GM23248 (cell line): ENCODE data around the gene CNN3. TPM values are rescaled to one million over a fixed set of nuclear protein-coding genes. Genes with fewer than 3 reads are reported as not detected.

Source experiments
- DNase-seq: peaks from one replicate; pipeline ENCODE4 v3.0.0-alpha.2; 2015
- H2AFZ ChIP-seq: fragments of 200-600 bp; sonication (generic); 2 replicates; pipeline ENCODE4 v1.6.1; 2016; ENCODE audit warnings: antibody characterized with exemption
- H3F3A ChIP-seq: fragments of 200-600 bp; sonication (generic); 2 replicates; pipeline ENCODE4 v1.6.1; 2016; ENCODE audit warnings: mild to moderate bottlenecking, antibody characterized with exemption, mixed run types; ENCODE audit not compliant: insufficient read depth
- H3K27ac ChIP-seq: fragments of 200-600 bp; sonication (generic); 2 replicates; pipeline ENCODE4 v1.5.1; 2016; ENCODE audit warnings: mild to moderate bottlenecking
- H3K27me3 ChIP-seq: fragments of 200-600 bp; sonication (generic); replicated peaks from 2 replicates; pipeline ENCODE4 v1.6.1; 2016; ENCODE audit warnings: mild to moderate bottlenecking; ENCODE audit not compliant: insufficient read depth
- H3K36me3 ChIP-seq: fragments of 200-600 bp; sonication (generic); 2 replicates; pipeline ENCODE4 v1.6.1; 2016; ENCODE audit warnings: low read depth, mild to moderate bottlenecking
- H3K4me1 ChIP-seq: fragments of 200-600 bp; sonication (generic); 2 replicates; pipeline ENCODE4 v1.6.1; 2016; ENCODE audit warnings: mild to moderate bottlenecking; ENCODE audit not compliant: insufficient read depth
- H3K4me2 ChIP-seq: fragments of 200-600 bp; sonication (generic); one replicate; pipeline ENCODE4 v1.6.1; 2016; ENCODE audit warnings: mild to moderate bottlenecking; ENCODE audit not compliant: unreplicated experiment
- H3K4me3 ChIP-seq: fragments of 200-600 bp; sonication (generic); 2 replicates; pipeline ENCODE4 v1.5.1; 2016; ENCODE audit warnings: mild to moderate bottlenecking
- H3K79me2 ChIP-seq: fragments of 200-600 bp; sonication (generic); 2 replicates; pipeline ENCODE4 v1.6.1; 2016; ENCODE audit warnings: mild to moderate bottlenecking; ENCODE audit not compliant: insufficient read depth
- H3K9ac ChIP-seq: fragments of 200-600 bp; sonication (generic); 2 replicates; pipeline ENCODE4 v1.6.1; 2016; ENCODE audit warnings: mild to moderate bottlenecking
- H3K9me2 ChIP-seq: fragments of 200-600 bp; sonication (generic); 2 replicates; pipeline ENCODE4 v1.6.1; 2016; ENCODE audit warnings: mixed run types, mild to moderate bottlenecking, moderate library complexity; ENCODE audit not compliant: insufficient read depth
- H3K9me3 ChIP-seq: fragments of 200-600 bp; sonication (generic); one replicate; pipeline ENCODE4 v1.6.1; 2017; ENCODE audit warnings: low read depth
- H4K20me1 ChIP-seq: fragments of 200-600 bp; sonication (generic); 2 replicates; pipeline ENCODE4 v1.6.0; 2016; ENCODE audit not compliant: insufficient read depth
- EZH2 ChIP-seq: fragments of 200-600 bp; sonication (generic); IDR thresholded peaks from 2 replicates; pipeline ENCODE4 v1.6.1; 2018; ENCODE audit warnings: antibody characterized with exemption, mild to moderate bottlenecking; ENCODE audit not compliant: insufficient read depth, poor library complexity, severe bottlenecking
- EZH2phosphoT487 ChIP-seq: fragments of 200-600 bp; sonication (generic); IDR thresholded peaks from 2 replicates; pipeline ENCODE4 v1.6.1; 2018; ENCODE audit warnings: antibody characterized with exemption, moderate library complexity, mild to moderate bottlenecking, low read depth; ENCODE audit not compliant: insufficient read depth
- WGBS, 2 experiments: methylation state at CpG; one replicate each; pipeline ENCODE4 v1.1.6; 2015 to 2017; ENCODE audit warnings: low lambda C conversion rate in 2 of 2, low coverage in 1 of 2; ENCODE audit errors: missing lambda C conversion rate in 2 of 2; 5-methylcytosine and 5-hydroxymethylcytosine counted together
- in situ Hi-C: fragments of 300-500 bp; cut with MboI; formaldehyde crosslinking; loops from 2 replicates; pipeline ENCODE4 v1.15.0; 2020
- polyA plus RNA-seq: library from polyadenylated mRNA; unstranded; fragments of >200 nt; fragmentation: Nextera tagmentation; extraction: Ambion mirVana; gene quantifications from 2 replicates; pipeline ENCODE4 v1.2.1, GENCODE V29; 2016
- total RNA-seq: library from RNA; depleted of rRNA; stranded (reverse); fragments of >200 nt; shearing (Covaris generic); gene quantifications from 2 replicates; pipeline ENCODE4 v1.2.3, GENCODE V29; 2014

The CNN3 gene
- total and polyA plus RNA-seq, 2 experiments from 2014 or later = 213 to 359 TPM

GRCh38 chr1:94874423-94874822 lies 52.5 kb downstream of the CNN3 start:
- no peaks in the 10 kb centered on the region for H3K9me2 ChIP-seq
- H3K27me3 ChIP-seq = no peaks in the 10 kb centered on the region
- in situ Hi-C loops = loop anchor here (25.0 kb wide), 1 partner anchor 363 kb away; the partner anchor contains the start of gene RWDD3
- no peaks in the 10 kb centered on the region for H3K9me3 ChIP-seq
- WGBS, 2 experiments = 95% methylated on average over 6 of the region's 6 CpGs
- DNase-seq = no peak
- no peak overlapping the region for H2AFZ ChIP-seq
- no peak overlapping the region for H3K4me3 ChIP-seq
- no peak overlapping the region for H3K9ac ChIP-seq
- peaks cover 20% of the 10 kb centered on the region for H3K4me1 ChIP-seq
- no peaks in the 10 kb centered on the region for H3K36me3 ChIP-seq
- no peaks in the 10 kb centered on the region for H3K79me2 ChIP-seq
- no peak overlapping the region for H3K4me2 ChIP-seq
- no peaks in the 10 kb centered on the region for H4K20me1 ChIP-seq
- H3F3A ChIP-seq = no peaks in the 10 kb centered on the region; the same call in 1 of the 2 replicates
- H3K27ac ChIP-seq = no peak overlapping the region
- TF ChIP-seq EZH2 (no peak), EZH2phosphoT487 (no peak)

- Histone ChIP-seq H3K36me3 (no peaks in the 10 kb centered on the region), H3F3A (no peaks in the 10 kb centered on the region; the same call in 1 of the 2 replicates), H3K79me2 (no peaks in the 10 kb centered on the region), H3K4me3 (no peak overlapping the region), H3K4me2 (no peak overlapping the region), H2AFZ (no peak overlapping the region), H3K27me3 (no peaks in the 10 kb centered on the region), H3K9me2 (no peaks in the 10 kb centered on the region), H4K20me1 (no peaks in the 10 kb centered on the region), H3K4me1 (peaks cover 20% of the 10 kb centered on the region), H3K9ac (no peak overlapping the region), H3K27ac (no peak overlapping the region), H3K9me3 (no peaks in the 10 kb centered on the region)
- in situ Hi-C loops = loop anchor here (25.0 kb wide), 1 partner anchor 364 kb away; the partner anchor contains the start of gene RWDD3
- DNase-seq = peak; percentile 71
- WGBS, 2 experiments = 29 to 39% methylated on average over 7 of the region's 7 CpGs
- TF ChIP-seq EZH2 (no peak), EZH2phosphoT487 (no peak)
Observed at GRCh38 chr1:94873520-94874351, 53.2 kb downstream of the CNN3 start.

- H3K9me2 ChIP-seq = no peaks in the 10 kb centered on the region
- no peak overlapping the region for H2AFZ ChIP-seq
- H3K4me3 ChIP-seq = no peak overlapping the region
- no peak overlapping the region for H3K27ac ChIP-seq
- H3K4me1 ChIP-seq = peaks cover 20% of the 10 kb centered on the region
- in situ Hi-C loops = loop anchor here (25.0 kb wide), 1 partner anchor 364 kb away; the partner anchor contains the start of gene RWDD3
- H3K79me2 ChIP-seq = no peaks in the 10 kb centered on the region
- 95% methylated on average over 4 of the region's 4 CpGs for WGBS, 2 experiments
- H3K4me2 ChIP-seq = no peak overlapping the region
- no peak overlapping the region for H3K9ac ChIP-seq
- TF ChIP-seq EZH2 (no peak), EZH2phosphoT487 (no peak)
- H3F3A ChIP-seq = no peaks in the 10 kb centered on the region; the same call in 1 of the 2 replicates
- H3K27me3 ChIP-seq = no peaks in the 10 kb centered on the region
- H3K9me3 ChIP-seq = no peaks in the 10 kb centered on the region
- H3K36me3 ChIP-seq = no peaks in the 10 kb centered on the region
- no peak for DNase-seq
- no peaks in the 10 kb centered on the region for H4K20me1 ChIP-seq
Observed at GRCh38 chr1:94872771-94873495, 54.0 kb downstream of the CNN3 start.

GRCh38 chr1:94871031-94871430 lies 55.9 kb downstream of the CNN3 start:
- in situ Hi-C loops = loop anchor here (25.0 kb wide), 1 partner anchor 366 kb away; the partner anchor contains the start of gene RWDD3
- Histone ChIP-seq H2AFZ (no peak overlapping the region), H3K9me2 (no peaks in the 10 kb centered on the region), H3K27ac (no peak overlapping the region), H3K9ac (no peak overlapping the region), H3K79me2 (no peaks in the 10 kb centered on the region), H3K9me3 (no peaks in the 10 kb centered on the region), H4K20me1 (no peaks in the 10 kb centered on the region), H3K4me3 (no peak overlapping the region), H3K4me2 (no peak overlapping the region), H3K27me3 (no peaks in the 10 kb centered on the region), H3F3A (peaks cover 8% of the 10 kb centered on the region; the same call in 1 of the 2 replicates), H3K36me3 (no peaks in the 10 kb centered on the region), H3K4me1 (peaks cover 23% of the 10 kb centered on the region)
- no peak for TF ChIP-seq EZH2phosphoT487
- WGBS, 2 experiments = 63 to 80% methylated on average over 2 of the region's 2 CpGs
- DNase-seq = peak; percentile 15
